Measurements from ENCODE around the gene CAMK1D.
A peak's percentile ranks its signal among the peaks of the same experiment; 100 is the strongest.

Gene CAMK1D

DNA sequence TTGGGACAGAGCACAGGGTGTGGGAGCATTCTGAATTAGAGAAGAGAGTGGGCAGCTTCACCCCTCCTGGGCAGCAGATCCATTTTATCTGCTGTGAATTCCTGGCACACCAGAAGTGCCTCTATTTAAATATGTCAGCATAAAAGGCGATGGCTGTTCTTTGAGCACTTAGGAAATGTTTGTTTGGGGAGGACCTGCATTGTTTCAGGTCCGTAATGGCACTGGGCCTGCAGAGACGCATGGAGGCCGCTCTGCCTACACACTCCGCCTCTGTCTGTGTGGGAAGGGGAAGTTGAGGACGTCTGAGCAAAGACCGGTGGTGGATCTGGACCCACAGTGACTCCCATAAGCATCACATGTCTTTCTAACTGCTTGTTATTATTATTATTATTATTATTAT, 253.2 kb downstream of the CAMK1D start:
- no peak overlapping the region for H3K27ac ChIP-seq
- H3K4me3 ChIP-seq: no peak overlapping the region
- H3K36me3 ChIP-seq: peaks cover 4% of the 10 kb centered on the region; the same call in 1 of the 2 replicates
- H3K9ac ChIP-seq: no peak overlapping the region
- H3K4me2 ChIP-seq: no peak overlapping the region
- H4K20me1 ChIP-seq: no peaks in the 10 kb centered on the region
- peaks cover 51% of the 10 kb centered on the region for H3K4me1 ChIP-seq
- no peaks in the 10 kb centered on the region for H3K27me3 ChIP-seq
- no peak for TF ChIP-seq Cebpa-rat (IDR thresholded peaks at IDR 0.05)
- peaks cover under 1% of the 10 kb centered on the region; the same call in 1 of the 2 replicates for H3K9me3 ChIP-seq

DNA sequence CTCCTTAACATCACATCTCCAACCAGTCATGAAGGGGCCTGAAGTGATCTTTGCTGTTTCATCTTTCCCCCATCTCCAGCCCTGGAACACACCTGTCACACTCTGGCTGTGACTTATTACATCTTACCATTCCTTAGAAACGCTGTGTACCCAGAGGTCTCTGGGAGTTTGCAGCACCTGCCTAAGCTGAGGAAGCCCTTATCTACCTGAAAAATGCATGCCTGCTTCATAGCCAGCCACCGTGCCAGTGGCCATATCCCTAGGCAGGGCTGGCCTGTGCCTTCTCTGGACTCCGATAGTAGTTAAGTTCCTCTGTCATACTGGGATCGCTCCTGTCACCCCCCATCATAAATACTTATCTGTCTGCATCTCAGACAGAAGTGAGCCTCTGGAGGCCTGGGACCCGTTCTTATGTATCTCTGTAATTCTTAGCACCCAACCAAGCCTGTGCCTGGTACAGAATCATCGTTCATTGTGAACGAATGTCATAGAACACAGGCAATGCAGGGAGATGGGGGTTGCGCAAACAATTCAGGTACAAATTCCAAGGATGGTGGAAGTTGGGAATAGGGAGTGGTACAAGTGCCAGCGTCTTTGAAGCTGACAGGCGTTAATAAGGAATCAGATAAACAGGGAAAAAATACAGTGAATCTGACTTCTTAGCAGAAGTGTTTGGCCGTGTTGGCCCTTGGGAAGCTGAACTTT, 254.6 kb downstream of the CAMK1D start:
- H3K27ac ChIP-seq: peak overlapping the region; percentile 96; the same call in 1 of the 2 replicates
- no peak overlapping the region for H3K4me2 ChIP-seq
- H3K4me3 ChIP-seq: no peak overlapping the region
- H3K36me3 ChIP-seq: peaks cover 11% of the 10 kb centered on the region; the same call in 1 of the 2 replicates
- H3K27me3 ChIP-seq: no peaks in the 10 kb centered on the region
- peaks cover 14% of the 10 kb centered on the region for H3K9me3 ChIP-seq
- TF ChIP-seq Cebpa-rat (IDR thresholded peaks at IDR 0.05): no peak
- H4K20me1 ChIP-seq: no peaks in the 10 kb centered on the region
- H3K4me1 ChIP-seq: peaks cover 44% of the 10 kb centered on the region
- no peak overlapping the region for H3K9ac ChIP-seq

DNA sequence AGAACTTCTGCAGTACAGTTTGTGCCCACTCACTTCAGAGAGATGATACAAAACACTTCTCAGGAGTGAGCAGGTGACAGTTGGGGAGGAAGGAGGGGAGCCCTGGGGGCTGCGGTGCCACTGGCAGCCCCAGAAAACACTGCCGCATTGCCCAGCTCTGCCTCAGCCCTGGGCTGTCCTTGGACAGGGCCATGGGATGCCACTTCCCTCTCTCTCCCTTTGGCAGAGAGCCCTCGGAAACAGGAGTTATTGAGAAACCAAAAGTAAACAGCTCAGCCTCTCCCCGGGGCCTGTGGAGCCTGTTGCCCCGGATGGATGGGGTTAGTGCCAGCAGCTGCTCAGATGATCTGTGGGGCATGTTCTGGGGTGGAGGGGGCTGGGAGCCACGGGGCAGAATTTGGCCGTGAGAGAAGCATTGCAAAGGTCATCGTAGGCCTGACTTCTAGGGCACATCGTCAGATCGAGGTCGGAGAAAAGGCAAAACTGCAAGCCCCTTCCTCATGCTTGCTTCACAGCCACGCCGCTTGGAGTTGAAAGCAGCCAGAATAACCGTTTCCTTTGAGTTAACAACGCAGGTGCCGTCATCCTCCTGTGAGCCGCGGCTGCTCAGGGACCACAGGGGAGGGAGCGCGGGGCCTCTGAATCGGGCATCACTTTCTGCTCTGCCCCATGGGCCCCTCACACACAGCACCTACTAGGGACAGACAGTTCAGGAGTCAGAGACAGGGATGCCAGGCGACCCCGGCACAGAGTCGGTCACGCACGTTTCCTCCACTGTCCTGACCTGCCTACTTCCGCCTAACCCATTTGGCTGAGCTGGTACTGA, 256.4 kb downstream of the CAMK1D start:
- Histone ChIP-seq H3K27ac (peak overlapping the region; percentile 96), H3K4me2 (peak overlapping the region; percentile 78), H3K9ac (peak overlapping the region; percentile 77), H3K4me1 (peaks cover 60% of the 10 kb centered on the region), H3K36me3 (peaks cover 17% of the 10 kb centered on the region; the same call in 1 of the 2 replicates), H4K20me1 (no peaks in the 10 kb centered on the region), H3K9me3 (peaks cover 19% of the 10 kb centered on the region), H3K27me3 (no peaks in the 10 kb centered on the region), H3K4me3 (peak overlapping the region; percentile 51)
- TF ChIP-seq Cebpa-rat (IDR thresholded peaks at IDR 0.05): no peak

DNA sequence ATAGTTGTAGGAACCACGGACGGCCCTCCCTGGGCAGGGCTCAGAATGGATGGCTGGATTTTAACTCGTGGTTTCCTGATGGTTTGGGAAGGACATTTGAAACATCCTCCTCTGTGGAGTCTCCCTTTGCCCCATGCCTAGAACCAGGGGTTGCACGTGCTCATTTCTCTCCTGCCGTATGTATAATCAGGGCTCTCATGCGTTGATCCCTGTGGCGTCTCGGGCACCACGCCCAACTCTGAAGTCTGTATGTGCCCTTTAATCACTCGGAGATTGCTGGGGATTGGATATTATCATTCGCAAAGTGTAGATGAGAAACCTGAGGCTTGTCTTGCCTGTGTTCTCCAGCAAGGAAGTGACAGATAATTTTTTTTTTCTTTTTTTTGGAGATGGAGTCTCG, 257.1 kb downstream of the CAMK1D start:
- Histone ChIP-seq H4K20me1 (no peaks in the 10 kb centered on the region), H3K27ac (peak overlapping the region; percentile 96), H3K4me1 (peaks cover 60% of the 10 kb centered on the region), H3K9ac (peak overlapping the region; percentile 77), H3K9me3 (peaks cover 19% of the 10 kb centered on the region), H3K4me2 (peak overlapping the region; percentile 78), H3K4me3 (peak overlapping the region; percentile 51), H3K27me3 (no peaks in the 10 kb centered on the region), H3K36me3 (peaks cover 17% of the 10 kb centered on the region; the same call in 1 of the 2 replicates)
- no peak for TF ChIP-seq Cebpa-rat (IDR thresholded peaks at IDR 0.05)

DNA sequence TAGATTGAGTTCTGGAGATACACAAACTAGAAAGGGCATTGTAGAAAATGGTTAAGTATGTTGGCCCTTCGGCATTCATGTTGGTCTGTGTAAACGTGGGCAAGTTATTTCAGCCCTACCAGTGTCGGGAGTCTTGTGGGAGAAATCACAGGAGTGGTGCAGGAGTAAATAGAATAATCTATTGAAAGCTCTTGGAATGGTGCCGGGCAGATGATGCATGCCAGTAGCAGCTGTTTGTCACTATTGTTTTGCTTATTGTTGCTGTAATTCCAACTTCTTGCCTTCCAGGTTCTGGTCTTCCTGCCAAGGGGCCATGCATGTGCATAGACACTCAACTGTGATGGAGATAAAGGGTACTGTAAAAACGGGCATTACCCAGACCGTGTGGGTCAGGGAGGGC, 259.4 kb downstream of the CAMK1D start:
- peaks cover 19% of the 10 kb centered on the region for H3K9me3 ChIP-seq
- no peak for TF ChIP-seq Cebpa-rat (IDR thresholded peaks at IDR 0.05)

DNA sequence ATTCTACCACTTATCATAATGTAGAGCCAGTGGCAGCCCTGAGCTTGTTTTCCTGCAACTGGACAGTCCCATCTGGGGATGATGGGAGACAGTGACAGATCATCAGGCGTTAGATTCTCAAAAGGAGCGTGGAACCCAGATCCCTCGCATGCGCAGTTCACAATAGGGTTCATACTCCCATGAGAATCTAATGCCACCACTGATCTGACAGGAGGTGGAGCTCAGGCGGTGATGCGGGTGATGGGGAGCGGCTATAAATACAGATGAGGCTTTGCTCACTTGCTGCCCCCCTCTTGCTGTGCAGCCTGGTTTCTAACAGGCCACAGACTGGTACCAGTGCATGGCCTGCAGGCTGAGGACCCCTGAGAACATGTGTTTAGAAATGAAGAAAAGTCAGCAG, 260.1 kb downstream of the CAMK1D start:
- no peak overlapping the region for H3K4me3 ChIP-seq
- H3K27me3 ChIP-seq: no peaks in the 10 kb centered on the region
- TF ChIP-seq Cebpa-rat (IDR thresholded peaks at IDR 0.05): no peak
- H3K36me3 ChIP-seq: peaks cover 17% of the 10 kb centered on the region; the same call in 1 of the 2 replicates
- H3K4me2 ChIP-seq: peak overlapping the region; percentile 52
- no peak overlapping the region for H3K9ac ChIP-seq
- H3K27ac ChIP-seq: no peak overlapping the region
- H3K4me1 ChIP-seq: peaks cover 51% of the 10 kb centered on the region
- H3K9me3 ChIP-seq: peaks cover 19% of the 10 kb centered on the region
- H4K20me1 ChIP-seq: no peaks in the 10 kb centered on the region

More for the DNA sequence above, 259.4 kb downstream of the CAMK1D start:
- Histone ChIP-seq H3K27me3 (no peaks in the 10 kb centered on the region), H3K36me3 (peaks cover 17% of the 10 kb centered on the region; the same call in 1 of the 2 replicates), H3K9ac (no peak overlapping the region), H4K20me1 (no peaks in the 10 kb centered on the region), H3K27ac (no peak overlapping the region), H3K4me3 (no peak overlapping the region), H3K4me2 (no peak overlapping the region; the same call in 1 of the 2 replicates), H3K4me1 (peaks cover 58% of the 10 kb centered on the region)

DNA sequence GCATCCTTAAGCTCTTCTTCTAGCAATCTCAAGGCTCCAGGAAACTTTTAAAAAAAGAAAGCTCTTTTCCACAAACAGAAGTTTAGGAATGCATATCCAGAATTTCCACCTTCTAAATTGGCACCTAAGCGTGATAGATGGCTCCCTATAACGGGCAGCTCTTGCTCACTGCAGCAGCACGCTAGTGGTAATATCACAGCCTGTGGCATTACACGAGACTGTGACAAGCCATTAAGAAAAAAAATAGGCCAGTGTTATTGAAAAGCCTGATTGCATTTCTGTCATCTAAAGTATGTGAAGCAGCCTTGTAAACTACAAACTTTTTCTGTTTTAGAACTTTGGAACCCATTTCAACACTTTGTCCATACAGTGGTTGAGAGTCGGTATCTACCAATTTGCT, 263.8 kb downstream of the CAMK1D start:
- Histone ChIP-seq H3K27ac (no peak overlapping the region), H3K4me2 (no peak overlapping the region), H3K9ac (no peak overlapping the region), H3K4me1 (peaks cover 18% of the 10 kb centered on the region), H4K20me1 (no peaks in the 10 kb centered on the region), H3K27me3 (no peaks in the 10 kb centered on the region), H3K36me3 (peaks cover 11% of the 10 kb centered on the region; the same call in 1 of the 2 replicates), H3K4me3 (no peak overlapping the region), H3K9me3 (peaks cover 12% of the 10 kb centered on the region)
- no peak for TF ChIP-seq Cebpa-rat (IDR thresholded peaks at IDR 0.05)

DNA sequence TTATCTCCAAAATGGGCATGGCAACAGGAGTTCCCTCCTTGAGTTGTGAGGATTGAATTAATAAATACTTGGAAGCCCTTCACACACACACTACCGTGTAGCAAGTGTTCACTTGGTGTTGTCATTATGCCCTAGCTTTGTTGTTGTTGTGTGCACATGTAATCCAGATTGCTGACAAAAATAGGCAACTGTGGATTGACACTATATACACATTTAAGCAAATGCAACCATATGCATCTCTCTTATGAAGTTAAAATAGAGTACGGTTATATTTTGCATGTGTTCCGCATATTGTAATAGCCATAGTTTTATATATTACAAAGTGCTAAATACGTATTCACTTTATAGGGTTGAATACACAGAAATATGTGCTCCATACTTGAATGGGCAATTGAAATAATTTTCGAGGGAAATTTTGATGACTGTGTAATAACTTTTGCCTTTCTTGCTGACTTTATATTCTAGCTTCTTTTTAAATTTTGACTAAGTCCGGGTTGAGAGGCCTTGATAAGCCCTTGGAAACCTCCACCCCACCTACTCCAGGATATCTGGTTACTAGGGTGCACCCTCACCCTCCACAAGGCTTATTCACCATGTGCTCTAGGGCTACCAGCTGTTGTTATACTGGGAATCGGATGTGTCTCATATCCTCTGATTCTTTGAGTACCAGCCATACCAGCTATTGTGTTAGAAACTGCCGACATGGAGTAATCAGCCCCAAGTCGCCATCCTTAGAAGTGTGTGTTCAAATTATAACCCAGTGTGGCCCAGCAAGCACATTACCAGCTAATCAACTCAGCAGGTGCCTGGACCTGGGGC, 265.0 kb downstream of the CAMK1D start:
- no peak overlapping the region for H3K9ac ChIP-seq
- no peak overlapping the region for H3K27ac ChIP-seq
- H3K4me3 ChIP-seq: no peak overlapping the region
- H3K27me3 ChIP-seq: no peaks in the 10 kb centered on the region
- peaks cover 15% of the 10 kb centered on the region for H3K4me1 ChIP-seq
- TF ChIP-seq Cebpa-rat (IDR thresholded peaks at IDR 0.05): no peak
- no peaks in the 10 kb centered on the region for H4K20me1 ChIP-seq
- H3K4me2 ChIP-seq: no peak overlapping the region
- H3K9me3 ChIP-seq: peaks cover under 1% of the 10 kb centered on the region
- 0 out of 2 replicates have a peak, but pooled peaks cover 1% of the 10 kb centered on the region for H3K36me3 ChIP-seq
